GM19452 (cell line): Measurements from ENCODE around the gene HOGA1.

Source experiments
- ATAC-seq: cut with Tn5 transposase; IDR thresholded peaks from one replicate; pipeline ENCODE4 v1.9.1; 2021; ENCODE audit not compliant: unreplicated experiment

The HOGA1 gene

DNA sequence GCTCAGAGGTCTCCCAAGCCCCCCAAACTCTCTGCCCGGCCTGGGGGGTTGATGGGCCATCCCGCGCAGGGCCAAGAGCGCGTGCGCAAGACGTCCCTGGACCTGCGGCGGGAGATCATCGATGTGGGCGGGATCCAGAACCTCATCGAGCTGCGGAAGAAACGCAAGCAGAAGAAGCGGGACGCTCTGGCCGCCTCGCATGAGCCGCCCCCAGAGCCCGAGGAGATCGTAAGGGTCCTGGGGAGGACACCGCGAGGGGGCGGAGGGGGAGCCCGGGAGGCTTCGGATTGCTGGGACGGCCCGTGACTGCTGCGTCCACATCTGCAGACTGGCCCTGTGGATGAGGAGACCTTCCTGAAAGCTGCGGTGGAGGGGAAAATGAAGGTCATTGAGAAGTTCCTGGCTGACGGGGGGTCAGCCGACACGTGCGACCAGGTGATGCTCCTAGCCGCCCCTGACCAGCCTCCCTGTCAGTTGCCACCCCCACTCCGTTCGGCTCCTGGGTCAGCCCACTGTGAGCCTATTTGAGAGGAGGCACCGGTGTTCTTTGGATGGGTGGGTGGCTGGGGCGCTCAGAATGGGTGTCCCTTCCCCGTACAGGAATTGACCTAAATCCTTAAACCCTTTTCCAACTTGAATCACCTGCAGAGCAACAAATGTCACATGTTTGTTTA is 5.9 kb upstream of the HOGA1 start:
- no peak for ATAC-seq

DNA sequence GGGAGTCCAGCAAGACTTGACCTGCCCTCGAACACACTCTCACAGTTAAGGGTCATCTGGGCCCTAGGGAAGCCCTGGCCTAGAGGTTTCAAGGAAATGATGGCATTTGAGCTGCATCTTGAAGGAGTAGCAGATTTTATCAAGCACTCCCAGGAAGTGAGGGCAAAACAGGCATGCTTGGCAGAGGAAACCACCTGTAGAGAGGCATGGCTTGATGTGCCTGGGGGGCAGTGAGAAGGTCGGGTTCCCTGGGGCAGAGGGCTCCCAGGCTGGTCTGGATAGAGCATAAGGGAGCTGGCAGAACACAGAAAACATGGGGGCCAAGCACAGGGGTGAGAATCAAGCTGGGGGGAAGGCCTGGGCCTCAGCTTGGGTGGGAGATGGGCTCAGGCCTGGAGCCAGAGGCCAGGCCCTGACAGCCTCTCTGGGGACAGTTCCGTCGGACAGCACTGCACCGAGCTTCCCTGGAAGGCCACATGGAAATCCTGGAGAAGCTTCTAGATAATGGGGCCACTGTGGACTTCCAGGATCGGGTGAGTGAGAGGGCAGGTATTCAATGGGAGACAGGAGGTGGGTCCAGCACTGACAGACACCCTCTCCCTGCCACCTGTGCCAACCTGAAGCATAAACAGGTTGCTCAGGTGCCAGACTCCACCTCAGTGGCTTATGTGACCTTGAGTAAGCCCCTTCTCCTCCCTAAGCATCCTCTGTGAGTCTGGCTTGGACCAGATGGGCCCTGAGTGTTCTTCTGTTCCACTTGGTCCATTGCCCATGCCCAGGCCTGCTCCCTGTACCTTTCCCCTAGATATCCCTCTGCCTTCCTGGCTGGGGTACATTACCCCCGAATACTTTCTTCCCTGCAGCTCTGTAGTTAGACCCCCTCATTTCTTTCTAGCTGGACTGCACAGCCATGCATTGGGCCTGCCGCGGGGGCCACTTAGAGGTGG is 3.5 kb upstream of the HOGA1 start:
- no peak for ATAC-seq

GRCh38 chr10:97582169-97582568 is 2.0 kb upstream of the HOGA1 start:
- no peak for ATAC-seq

DNA sequence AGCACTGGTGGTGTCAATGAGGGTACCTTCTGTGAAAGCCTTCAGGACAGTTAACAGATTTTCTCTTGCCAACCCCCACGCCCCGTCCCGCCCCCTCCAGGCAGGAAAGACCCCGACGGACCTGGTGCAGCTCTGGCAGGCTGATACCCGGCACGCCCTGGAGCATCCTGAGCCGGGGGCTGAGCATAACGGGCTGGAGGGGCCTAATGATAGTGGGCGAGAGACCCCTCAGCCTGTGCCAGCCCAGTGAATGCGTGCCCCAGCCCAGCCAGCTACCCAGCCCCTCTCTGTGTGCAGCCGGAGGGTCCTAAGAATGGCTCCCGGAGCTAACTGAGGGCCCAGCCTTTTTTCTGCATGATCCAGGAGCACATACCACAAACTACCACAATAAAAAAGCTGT is 713 bp upstream of the HOGA1 start:
- no peak for ATAC-seq

- ATAC-seq, result no peak
These were observed 729 bp downstream of the HOGA1 start for GRCh38 chr10:97584798-97585438.

DNA sequence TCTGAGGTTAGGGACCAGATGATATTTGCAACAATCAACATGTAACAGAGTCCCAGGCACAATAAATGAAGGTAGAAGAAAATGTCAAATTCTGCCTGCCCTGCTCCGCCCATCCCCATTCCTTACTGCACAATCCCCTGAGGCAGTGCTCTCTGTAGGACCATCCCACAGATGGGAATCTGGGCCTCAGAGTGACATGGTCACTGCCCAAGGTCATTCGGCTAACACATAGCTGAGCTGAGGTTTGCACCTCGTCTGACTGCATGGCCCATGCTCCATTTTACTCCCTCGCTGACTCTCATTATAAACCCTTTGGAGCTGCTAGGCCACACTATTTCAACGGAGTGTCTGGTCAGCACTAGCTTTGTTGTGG is 1.2 kb downstream of the HOGA1 start:
- ATAC-seq, result no peak

DNA sequence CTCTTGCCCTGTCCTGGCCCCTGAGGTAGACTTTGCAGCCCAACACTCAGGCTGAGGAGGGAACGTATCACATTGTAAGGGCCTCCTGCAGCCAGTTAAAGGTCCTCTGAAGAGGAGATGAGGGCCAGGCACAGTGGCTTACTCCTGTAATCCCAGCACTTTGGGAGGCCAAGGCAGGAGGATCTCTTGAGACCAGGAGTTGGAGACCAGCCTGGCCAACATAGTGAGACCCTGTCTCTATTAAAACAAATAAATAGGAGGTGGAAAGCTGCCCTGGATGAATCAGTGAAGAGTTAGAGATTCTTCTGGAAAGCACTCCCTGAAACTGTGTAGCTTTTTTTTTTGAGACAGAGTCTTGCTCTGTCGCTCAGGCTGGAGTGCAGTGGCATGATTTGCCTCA is 3.0 kb downstream of the HOGA1 start:
- ATAC-seq, result no peak

DNA sequence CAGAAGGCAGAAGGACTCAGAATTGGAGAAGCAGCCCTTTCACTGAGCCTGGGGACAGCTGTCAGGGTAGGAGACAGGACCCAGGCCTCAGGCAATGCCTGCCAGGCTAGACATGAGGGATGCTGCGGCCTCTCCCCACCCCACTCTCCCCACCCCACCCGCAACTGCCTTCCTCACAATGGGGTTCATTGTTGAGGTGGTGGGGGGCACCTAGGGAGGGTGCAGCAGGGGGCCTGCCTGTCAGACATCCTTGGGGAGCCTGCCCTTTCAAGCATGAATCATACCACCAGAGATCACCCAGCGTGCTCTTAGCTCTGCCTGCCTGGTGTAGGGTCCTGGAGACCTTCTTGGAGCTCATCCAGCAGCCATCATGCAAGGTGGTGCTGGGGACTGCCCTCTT is 5.3 kb downstream of the HOGA1 start, which contains the start of gene C10orf62:
Gene C10orf62, plus strand, starts transcription at position 243 of the 400 bp plus-strand sequence. CDS start 177 bp downstream, outside the sequence.
- no peak for ATAC-seq

- ATAC-seq, result no peak
These were observed 6.0 kb downstream of the HOGA1 start for GRCh38 chr10:97590082-97590747.

- no peak for ATAC-seq
These were observed 6.7 kb downstream of the HOGA1 start for GRCh38 chr10:97590748-97591495.

DNA sequence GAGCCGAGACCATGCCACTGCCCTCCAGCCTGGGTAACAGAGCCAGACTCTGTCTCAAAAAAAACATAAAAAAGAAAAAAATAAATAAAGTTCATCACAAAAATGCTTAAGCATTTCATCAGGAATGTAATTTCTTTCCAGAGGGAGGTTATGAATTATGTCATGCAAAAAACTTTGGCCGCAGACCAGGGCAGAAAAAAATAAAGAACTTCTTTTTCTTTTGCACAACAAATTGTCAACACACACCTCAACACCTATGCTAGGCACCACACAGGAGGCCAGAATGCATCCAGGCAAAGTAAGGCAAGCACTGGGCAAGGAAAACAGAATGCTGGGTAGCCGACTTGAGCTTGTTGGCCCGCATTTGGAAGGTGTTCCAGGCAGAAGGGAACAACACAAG is 9.2 kb downstream of the HOGA1 start:
- no peak for ATAC-seq

DNA sequence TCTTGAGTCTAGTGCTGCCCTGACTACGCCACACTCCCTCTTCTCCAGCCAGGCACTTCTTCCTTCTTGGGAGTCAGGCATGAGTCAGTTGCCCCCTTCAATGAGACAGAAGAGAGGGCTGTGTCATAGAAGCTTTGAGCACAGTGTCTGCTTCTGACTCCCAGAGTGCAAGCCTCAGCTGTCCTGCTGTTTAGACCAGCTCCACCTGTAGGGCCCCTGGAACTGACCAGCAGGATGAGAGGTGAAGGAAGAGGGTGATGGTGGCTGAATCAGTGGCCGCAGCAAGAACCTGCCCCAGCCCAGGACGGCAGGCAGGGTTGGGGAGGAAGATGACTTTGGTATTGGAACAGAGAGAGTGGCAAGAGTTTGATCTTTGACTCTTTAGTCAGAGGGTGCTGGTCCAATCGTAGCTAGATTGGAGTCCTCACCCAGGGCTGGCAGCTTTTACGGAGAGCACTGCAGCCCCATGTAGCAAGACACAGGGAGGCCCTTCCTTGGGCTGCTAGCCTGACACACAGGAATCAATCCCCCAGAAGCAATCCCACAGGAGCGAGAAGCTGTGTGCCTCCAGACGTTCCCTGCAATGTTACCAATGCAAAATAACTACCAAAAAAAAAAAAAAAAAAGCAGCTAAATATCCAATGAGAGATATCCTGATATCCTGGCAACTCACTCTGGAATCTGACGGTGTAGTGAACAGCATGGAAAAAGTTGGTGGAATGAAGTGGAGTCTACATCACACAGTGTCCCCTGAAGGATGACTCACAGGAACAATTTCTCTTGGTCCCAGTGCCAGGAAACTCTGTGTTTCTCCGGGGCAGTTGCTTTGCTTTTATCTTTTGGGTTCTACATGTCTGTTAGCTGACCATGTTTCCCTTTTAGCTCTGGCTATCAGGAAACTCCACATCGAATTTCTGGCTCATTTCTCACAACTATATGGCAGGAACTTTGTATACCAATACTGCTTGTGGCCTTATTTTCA is 12.2 kb downstream of the HOGA1 start:
- no peak for ATAC-seq

GRCh38 chr10:97597778-97598177 is 13.6 kb downstream of the HOGA1 start:
- ATAC-seq, result no peak

DNA sequence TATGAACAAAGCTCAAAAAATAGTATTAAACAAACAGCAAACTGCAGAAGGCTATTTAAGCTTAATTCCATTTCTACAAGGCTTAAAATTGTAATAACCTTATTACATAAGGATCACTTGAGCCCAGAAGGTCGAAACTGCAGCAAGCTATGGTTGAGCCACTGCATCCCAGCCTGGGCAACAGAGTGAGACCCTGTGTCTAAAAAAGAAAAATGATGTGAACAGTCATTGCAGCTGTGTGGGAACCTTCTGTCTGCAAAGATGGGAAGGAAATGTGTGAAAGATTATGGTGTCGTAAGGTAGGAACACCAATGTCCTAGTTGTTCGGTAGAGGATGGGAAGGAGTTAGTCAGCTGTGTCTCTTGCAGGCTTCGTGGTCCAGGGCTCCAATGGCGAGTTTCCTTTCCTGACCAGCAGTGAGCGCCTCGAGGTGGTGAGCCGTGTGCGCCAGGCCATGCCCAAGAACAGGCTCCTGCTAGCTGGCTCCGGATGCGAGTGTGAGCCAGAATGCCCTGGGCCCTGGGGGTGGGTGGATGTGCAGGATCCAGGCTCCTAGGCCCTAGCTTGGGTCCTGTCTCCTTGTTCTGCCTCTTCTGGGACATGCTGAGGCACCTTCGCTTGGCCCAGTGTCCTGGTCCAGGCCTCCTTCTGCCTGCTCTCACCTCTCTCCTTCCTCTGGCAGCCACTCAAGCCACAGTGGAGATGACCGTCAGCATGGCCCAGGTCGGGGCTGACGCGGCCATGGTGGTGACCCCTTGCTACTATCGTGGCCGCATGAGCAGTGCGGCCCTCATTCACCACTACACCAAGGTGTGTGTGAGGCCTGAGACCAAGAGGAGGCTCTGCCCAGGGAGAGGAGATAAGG is 14.4 kb downstream of the HOGA1 start:
- ATAC-seq, result no peak

DNA sequence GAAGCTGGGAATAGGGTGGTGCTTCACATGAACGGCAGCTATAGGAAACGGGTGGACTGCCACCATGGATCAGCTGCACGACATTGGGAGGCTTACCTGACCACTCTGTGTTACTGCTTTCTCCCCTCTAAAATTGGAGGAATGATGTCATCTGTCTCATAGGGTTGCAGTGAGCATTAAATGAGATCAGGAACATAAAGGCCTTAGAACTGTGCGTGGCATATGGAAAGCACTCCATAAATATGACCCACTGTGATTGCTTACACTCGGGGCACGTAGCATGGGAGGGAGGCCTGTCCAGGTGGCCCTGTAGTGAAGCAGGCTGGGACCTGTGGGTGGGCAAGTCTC is 15.1 kb downstream of the HOGA1 start:
- no peak for ATAC-seq

DNA sequence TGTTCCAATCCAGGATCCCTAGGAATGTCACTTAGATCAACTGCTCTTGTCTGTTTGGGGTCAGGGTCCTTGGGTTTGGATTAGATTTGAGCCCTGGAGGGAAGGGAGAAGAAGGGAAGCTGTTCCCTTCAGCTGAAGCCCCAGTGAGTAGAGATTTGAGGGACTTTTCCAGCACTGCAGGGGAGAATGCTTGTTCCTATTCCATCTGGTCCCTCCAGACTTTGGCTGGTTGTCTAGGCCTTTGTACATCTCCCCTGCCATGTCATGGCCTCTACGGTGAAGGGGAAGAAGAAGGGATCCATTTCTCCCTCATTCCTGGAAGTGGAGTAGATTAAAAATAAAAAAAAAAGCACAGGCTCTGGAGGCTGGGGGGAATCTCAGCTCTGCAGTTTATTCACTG is 16.4 kb downstream of the HOGA1 start:
- ATAC-seq, result no peak

- no peak for ATAC-seq
These were observed 17.4 kb downstream of the HOGA1 start for GRCh38 chr10:97601268-97602215.
